Measurements from ENCODE around the gene CLCA1.

CLCA1 gene

DNA sequence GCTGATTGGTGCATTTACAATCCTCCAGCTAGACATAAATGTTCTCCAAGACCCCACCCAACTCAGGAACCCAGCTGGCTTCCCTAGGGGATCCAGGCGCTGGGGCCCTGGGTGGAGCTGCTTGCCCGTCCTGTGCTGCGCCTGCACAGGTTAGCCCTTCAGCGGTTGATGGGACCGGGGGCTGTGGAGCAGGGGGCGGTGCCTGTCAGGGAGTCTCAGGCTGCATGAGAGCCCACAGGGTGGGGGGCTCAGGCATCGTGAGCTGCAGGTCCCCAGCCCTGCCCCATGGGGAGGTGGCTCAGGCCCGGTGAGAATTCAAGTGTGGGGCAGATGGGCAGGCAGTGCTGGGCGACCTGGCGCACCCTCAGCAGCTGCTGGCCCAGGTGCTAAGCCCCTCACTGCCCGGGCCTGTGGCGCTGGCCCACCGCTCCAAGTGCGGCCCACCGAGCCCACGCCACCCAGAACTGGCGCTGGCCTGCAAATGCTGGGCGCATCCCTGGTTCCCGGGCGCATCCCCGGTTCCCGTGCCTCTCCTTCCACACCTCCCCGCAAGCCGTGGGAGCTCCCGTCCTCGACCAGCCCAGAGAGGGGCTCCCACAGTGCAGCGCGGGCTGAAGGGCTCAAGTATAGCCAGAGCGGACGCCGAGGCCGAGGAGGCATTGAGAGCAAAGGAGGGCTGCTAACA lies 55.1 kb downstream of the CLCA1 start:
- Histone ChIP-seq H3K4me3 (ENCODE audit: low read length) (no peak overlapping the region), H3K27me3 (ENCODE audit: control insufficient read depth, insufficient read depth, low read length) (peaks cover 4% of the 10 kb centered on the region), H3K9me3 (replicated peaks; ENCODE audit: low read length) (no peaks in the 10 kb centered on the region), H3K4me2 (ENCODE audit: low read length) (no peak overlapping the region), H3K36me3 (ENCODE audit: insufficient read depth, low read length) (no peaks in the 10 kb centered on the region), H3K9ac (ENCODE audit: low read depth, low read length) (no peak overlapping the region), H3K4me1 (ENCODE audit: control insufficient read depth, insufficient read depth, low read length) (no peaks in the 10 kb centered on the region)

DNA sequence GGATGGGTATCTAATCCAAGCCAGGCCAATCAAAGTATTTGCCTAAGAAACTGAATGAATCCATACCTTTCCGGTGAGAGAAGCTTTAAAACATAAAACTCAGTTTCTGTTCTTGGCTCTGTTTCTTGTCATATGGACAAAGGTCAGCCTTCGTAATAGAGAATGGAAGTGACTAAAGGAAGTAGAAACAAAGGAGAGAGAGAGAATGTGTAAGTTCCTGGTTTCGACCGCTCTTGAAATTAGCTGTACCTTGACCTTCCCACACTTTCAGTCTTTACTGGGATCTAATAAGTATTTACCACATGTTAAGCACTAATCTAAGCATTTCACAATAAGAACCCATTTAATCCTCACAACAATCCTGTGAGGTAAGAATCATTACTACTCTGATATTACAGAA lies 58.6 kb downstream of the CLCA1 start:
- no peaks in the 10 kb centered on the region for H3K9me3 ChIP-seq (replicated peaks; ENCODE audit: low read length)
- H3K4me1 ChIP-seq (ENCODE audit: control insufficient read depth, insufficient read depth, low read length) = no peaks in the 10 kb centered on the region
- no peak overlapping the region for H3K9ac ChIP-seq (ENCODE audit: low read depth, low read length)
- H3K4me2 ChIP-seq (ENCODE audit: low read length) = no peak overlapping the region
- H3K27me3 ChIP-seq (ENCODE audit: control insufficient read depth, insufficient read depth, low read length) = no peaks in the 10 kb centered on the region
- H3K4me3 ChIP-seq (ENCODE audit: low read length) = no peak overlapping the region
- no peaks in the 10 kb centered on the region for H3K36me3 ChIP-seq (ENCODE audit: insufficient read depth, low read length)

DNA sequence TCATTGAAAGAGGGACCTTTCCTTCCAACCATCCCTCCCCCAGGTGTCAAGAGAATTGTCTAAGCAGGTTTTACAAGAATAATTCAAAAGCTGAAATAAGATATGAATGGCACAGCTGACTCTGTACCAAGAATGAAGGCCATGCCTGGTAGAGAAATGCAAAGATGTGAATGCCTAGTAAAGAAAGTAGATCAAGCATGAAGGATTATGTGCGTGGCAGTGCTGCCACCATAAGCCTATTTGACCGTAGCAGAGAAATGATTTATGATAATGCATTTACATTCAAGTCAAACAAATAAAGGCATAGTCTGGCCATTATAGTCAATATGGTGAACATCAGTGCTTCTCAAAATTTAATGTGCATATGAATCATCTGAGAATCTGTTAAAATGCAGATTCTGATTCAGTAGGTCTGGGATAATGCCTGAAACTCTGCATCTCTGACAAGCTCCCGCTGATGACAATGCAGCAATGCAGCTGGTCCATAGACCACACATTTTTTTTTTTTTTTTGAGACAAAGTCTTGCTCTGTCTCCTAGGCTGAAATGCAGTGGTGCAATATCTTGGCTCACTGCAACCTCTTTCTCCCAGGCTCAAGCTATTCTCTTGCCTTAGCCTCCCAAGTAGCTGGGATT lies 61.6 kb downstream of the CLCA1 start:
- Histone ChIP-seq H3K4me1 (ENCODE audit: control insufficient read depth, insufficient read depth, low read length) (no peaks in the 10 kb centered on the region), H3K4me2 (ENCODE audit: low read length) (no peak overlapping the region), H3K27me3 (ENCODE audit: control insufficient read depth, insufficient read depth, low read length) (peaks cover 3% of the 10 kb centered on the region), H3K36me3 (ENCODE audit: insufficient read depth, low read length) (no peaks in the 10 kb centered on the region), H3K9ac (ENCODE audit: low read depth, low read length) (no peak overlapping the region), H3K4me3 (ENCODE audit: low read length) (no peak overlapping the region), H3K9me3 (replicated peaks; ENCODE audit: low read length) (no peaks in the 10 kb centered on the region)

DNA sequence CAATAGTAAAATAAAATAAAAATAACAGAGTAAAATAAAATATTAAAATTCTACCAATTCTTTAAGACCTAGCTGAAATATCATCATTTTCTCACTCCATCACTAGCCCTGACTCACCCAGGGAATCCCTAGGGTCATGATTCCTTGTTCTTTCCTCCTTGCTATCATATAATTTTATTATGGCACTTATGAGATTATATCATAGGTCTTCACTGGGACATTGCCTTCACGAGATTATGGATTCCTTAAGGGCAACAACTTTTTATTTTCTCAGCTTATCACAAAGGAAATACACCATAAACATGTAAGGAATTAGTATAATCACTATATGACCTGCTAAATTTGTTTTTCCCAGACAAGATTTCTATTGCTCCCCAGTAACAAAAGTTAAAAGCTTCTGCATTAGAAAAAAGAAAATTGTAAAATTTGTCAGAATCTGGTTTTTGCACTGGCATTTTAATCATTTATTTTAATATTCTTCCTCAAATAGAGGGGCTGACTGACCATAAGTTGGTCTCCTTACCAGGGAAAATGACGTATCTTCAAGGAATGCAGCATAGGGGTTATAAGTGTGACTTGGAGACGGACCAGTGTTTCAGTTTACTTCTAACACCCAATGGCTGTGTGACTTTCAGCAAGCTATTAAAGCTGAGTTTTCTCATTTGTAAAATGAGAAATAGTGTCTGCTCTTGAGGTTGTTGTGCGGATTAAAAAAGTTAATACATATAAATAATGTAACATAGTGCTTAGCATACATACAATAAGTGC lies 69.4 kb downstream of the CLCA1 start:
- no peak overlapping the region for H3K4me3 ChIP-seq (ENCODE audit: low read length)
- no peak overlapping the region for H3K4me2 ChIP-seq (ENCODE audit: low read length)
- peaks cover 3% of the 10 kb centered on the region for H3K27me3 ChIP-seq (ENCODE audit: control insufficient read depth, insufficient read depth, low read length)
- H3K36me3 ChIP-seq (ENCODE audit: insufficient read depth, low read length) = no peaks in the 10 kb centered on the region
- H3K9ac ChIP-seq (ENCODE audit: low read depth, low read length) = no peak overlapping the region
- no peaks in the 10 kb centered on the region for H3K4me1 ChIP-seq (ENCODE audit: control insufficient read depth, insufficient read depth, low read length)
- H3K9me3 ChIP-seq (replicated peaks; ENCODE audit: low read length) = no peaks in the 10 kb centered on the region

DNA sequence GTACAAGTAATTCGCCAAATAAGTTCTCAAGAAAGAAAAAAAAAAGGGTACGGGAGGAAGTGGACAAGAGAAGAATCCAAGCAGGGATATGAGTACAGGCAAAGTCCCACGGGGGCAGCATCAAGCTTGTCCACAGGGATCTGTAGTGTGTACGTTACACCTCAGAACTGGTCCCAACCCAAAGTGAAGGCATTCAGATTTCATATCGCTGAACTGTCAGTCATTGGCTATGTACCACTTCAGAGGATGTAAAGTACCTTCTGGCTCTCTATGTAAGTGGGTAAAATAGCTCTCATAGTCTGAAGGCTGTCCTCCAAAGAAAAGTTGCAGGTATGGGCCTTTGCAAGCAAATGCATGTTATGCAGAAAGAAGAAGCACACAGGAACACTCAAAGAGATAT lies 70.0 kb downstream of the CLCA1 start:
- no peaks in the 10 kb centered on the region for H3K27me3 ChIP-seq (ENCODE audit: control insufficient read depth, insufficient read depth, low read length)
- no peaks in the 10 kb centered on the region for H3K36me3 ChIP-seq (ENCODE audit: insufficient read depth, low read length)
- no peaks in the 10 kb centered on the region for H3K4me1 ChIP-seq (ENCODE audit: control insufficient read depth, insufficient read depth, low read length)
- H3K4me2 ChIP-seq (ENCODE audit: low read length) = no peak overlapping the region
- no peaks in the 10 kb centered on the region for H3K9me3 ChIP-seq (replicated peaks; ENCODE audit: low read length)
- no peak overlapping the region for H3K9ac ChIP-seq (ENCODE audit: low read depth, low read length)
- no peak overlapping the region for H3K4me3 ChIP-seq (ENCODE audit: low read length)

DNA sequence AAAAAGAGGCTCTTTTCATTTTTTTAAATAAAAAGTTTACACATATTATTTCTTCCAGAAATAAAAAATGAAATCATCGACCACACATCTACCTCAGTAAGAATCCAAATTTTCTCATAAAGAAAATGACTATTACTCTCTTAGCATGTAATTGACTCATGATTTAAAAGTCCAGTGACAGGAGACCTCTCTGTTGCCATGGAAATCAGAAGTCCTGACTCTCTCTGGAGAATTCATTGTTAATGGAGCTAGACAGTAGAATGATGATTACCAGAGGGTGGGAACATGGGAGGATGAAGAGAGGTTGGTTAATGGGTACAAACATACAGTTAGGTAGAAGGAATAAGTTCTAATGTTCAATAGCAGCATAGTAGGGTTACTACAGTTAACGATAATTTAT lies 73.1 kb downstream of the CLCA1 start:
- H3K4me1 ChIP-seq (ENCODE audit: control insufficient read depth, insufficient read depth, low read length) = no peaks in the 10 kb centered on the region
- no peak overlapping the region for H3K4me2 ChIP-seq (ENCODE audit: low read length)
- H3K36me3 ChIP-seq (ENCODE audit: insufficient read depth, low read length) = no peaks in the 10 kb centered on the region
- no peak overlapping the region for H3K4me3 ChIP-seq (ENCODE audit: low read length)
- no peaks in the 10 kb centered on the region for H3K27me3 ChIP-seq (ENCODE audit: control insufficient read depth, insufficient read depth, low read length)
- no peak overlapping the region for H3K9ac ChIP-seq (ENCODE audit: low read depth, low read length)
- no peaks in the 10 kb centered on the region for H3K9me3 ChIP-seq (replicated peaks; ENCODE audit: low read length)

DNA sequence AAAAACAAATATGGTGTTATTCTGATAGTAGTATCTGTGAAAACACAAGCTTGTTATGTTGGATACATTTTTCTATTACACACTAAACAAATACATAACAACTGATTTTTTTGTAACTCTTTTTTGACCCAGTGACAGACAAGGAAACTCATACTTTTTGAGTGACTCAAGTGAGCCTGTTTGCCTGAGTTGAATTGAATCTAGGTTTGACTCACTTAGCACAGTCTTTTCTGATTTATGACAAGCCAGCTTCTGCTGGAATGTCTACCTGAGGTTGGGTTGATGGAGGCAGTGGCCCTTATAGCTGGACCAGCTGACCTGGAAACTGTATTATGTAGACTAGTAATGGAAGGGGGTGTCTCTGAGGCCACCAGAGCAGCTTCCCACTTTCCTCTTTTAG lies 73.9 kb downstream of the CLCA1 start:
- Histone ChIP-seq H3K36me3 (ENCODE audit: insufficient read depth, low read length) (no peaks in the 10 kb centered on the region), H3K9ac (ENCODE audit: low read depth, low read length) (no peak overlapping the region), H3K4me2 (ENCODE audit: low read length) (no peak overlapping the region), H3K9me3 (replicated peaks; ENCODE audit: low read length) (no peaks in the 10 kb centered on the region), H3K27me3 (ENCODE audit: control insufficient read depth, insufficient read depth, low read length) (no peaks in the 10 kb centered on the region), H3K4me1 (ENCODE audit: control insufficient read depth, insufficient read depth, low read length) (no peaks in the 10 kb centered on the region), H3K4me3 (ENCODE audit: low read length) (no peak overlapping the region)

DNA sequence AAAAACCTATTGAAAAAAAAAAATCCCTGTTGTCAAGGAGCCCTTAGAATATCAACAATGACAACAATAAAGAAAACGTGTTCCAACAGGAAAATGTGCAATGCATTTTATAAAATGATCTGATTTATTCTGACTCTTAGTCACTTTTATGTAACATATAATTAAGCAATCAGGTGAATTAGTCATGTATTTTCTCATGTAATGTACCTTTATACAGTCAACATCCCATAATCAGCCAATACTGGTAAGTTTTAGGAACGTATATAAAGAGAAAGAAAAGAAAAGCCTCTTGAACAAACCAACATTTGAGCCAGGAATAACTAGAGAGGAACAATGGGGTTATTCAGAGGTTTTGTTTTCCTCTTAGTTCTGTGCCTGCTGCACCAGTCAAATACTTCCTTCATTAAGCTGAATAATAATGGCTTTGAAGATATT lies 78.1 kb downstream of the CLCA1 start, which contains the start of gene CLCA4:
Gene CLCA4 (plus strand): TSS at position 292 of the 435 bp plus-strand sequence. CDS start 42 bp downstream, at position 334.
- no peaks in the 10 kb centered on the region for H3K27me3 ChIP-seq (ENCODE audit: control insufficient read depth, insufficient read depth, low read length)
- no peaks in the 10 kb centered on the region for H3K36me3 ChIP-seq (ENCODE audit: insufficient read depth, low read length)
- no peaks in the 10 kb centered on the region for H3K9me3 ChIP-seq (replicated peaks; ENCODE audit: low read length)
- no peak within 1 kb of the TSS for H3K4me3 ChIP-seq (ENCODE audit: low read length)
- H3K4me1 ChIP-seq (ENCODE audit: control insufficient read depth, insufficient read depth, low read length) = no peaks in the 10 kb centered on the region
- no peak within 1 kb of the TSS for H3K4me2 ChIP-seq (ENCODE audit: low read length)
- H3K9ac ChIP-seq (ENCODE audit: low read depth, low read length) = no peak within 1 kb of the TSS

DNA sequence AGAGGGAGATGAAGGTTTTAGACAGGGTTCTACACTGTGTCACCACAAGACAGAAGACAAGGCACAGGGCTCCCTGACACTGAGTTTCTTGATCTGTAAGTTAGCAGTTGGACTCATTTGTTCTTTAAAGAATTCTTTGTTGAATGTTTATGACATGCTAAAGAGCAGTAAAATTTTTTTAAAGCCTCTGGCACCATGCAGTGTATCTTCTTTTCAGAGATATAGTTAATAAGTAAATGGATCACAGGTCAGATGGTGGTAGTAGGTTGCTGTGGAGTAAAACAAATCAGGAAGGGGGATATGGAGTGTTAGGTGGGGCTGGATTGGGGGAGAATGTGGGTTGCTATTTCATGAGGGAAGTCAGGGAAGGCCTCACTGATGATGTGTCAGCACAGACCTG lies 80.1 kb downstream of the CLCA1 start:
- H3K9me3 ChIP-seq (replicated peaks; ENCODE audit: low read length) = no peaks in the 10 kb centered on the region
- no peaks in the 10 kb centered on the region for H3K36me3 ChIP-seq (ENCODE audit: insufficient read depth, low read length)
- no peaks in the 10 kb centered on the region for H3K27me3 ChIP-seq (ENCODE audit: control insufficient read depth, insufficient read depth, low read length)
- no peaks in the 10 kb centered on the region for H3K4me1 ChIP-seq (ENCODE audit: control insufficient read depth, insufficient read depth, low read length)
- no peak overlapping the region for H3K9ac ChIP-seq (ENCODE audit: low read depth, low read length)
- no peak overlapping the region for H3K4me3 ChIP-seq (ENCODE audit: low read length)
- H3K4me2 ChIP-seq (ENCODE audit: low read length) = no peak overlapping the region
